HL-60 (cell line): Measurements from ENCODE around the gene CXCR4.

Source experiments
- POLR2AphosphoS5 ChIP-seq: IDR thresholded peaks from 2 replicates; pipeline ENCODE4 v1.6.1; 2012; ENCODE audit warnings: low read depth
- TF ChIP-seq, protein P1 (sequence below): IDR thresholded peaks from 2 replicates; pipeline ENCODE4 v1.6.1; 2012; ENCODE audit warnings: low read depth; ENCODE audit not compliant: insufficient replicate concordance

- no peak for TF ChIP-seq POLR2AphosphoS5
- TF ChIP-seq, protein P1, sequence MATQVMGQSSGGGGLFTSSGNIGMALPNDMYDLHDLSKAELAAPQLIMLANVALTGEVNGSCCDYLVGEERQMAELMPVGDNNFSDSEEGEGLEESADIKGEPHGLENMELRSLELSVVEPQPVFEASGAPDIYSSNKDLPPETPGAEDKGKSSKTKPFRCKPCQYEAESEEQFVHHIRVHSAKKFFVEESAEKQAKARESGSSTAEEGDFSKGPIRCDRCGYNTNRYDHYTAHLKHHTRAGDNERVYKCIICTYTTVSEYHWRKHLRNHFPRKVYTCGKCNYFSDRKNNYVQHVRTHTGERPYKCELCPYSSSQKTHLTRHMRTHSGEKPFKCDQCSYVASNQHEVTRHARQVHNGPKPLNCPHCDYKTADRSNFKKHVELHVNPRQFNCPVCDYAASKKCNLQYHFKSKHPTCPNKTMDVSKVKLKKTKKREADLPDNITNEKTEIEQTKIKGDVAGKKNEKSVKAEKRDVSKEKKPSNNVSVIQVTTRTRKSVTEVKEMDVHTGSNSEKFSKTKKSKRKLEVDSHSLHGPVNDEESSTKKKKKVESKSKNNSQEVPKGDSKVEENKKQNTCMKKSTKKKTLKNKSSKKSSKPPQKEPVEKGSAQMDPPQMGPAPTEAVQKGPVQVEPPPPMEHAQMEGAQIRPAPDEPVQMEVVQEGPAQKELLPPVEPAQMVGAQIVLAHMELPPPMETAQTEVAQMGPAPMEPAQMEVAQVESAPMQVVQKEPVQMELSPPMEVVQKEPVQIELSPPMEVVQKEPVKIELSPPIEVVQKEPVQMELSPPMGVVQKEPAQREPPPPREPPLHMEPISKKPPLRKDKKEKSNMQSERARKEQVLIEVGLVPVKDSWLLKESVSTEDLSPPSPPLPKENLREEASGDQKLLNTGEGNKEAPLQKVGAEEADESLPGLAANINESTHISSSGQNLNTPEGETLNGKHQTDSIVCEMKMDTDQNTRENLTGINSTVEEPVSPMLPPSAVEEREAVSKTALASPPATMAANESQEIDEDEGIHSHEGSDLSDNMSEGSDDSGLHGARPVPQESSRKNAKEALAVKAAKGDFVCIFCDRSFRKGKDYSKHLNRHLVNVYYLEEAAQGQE = no peak
Measured at GRCh38 chr2:136068581-136069227, 49.2 kb downstream of the CXCR4 start.
